K562 (cell line): ENCODE results near the gene COL26A1.

Experiments
- ADNP ChIP-seq: fragments of 200-800 bp; sonication (Bioruptor generic); IDR thresholded peaks from 2 replicates; pipeline ENCODE4 v1.6.1; 2016; ENCODE audit warnings: missing genetic modification characterization, missing compliant biosample characterization
- CC2D1A ChIP-seq: fragments of 450-650 bp; IDR thresholded peaks from 2 replicates; pipeline ENCODE4 v1.6.1; 2017; ENCODE audit warnings: mild to moderate bottlenecking
- EZH2 ChIP-seq: IDR thresholded peaks from 2 replicates; pipeline ENCODE4 v1.6.1; 2012; ENCODE audit warnings: low read depth, mild to moderate bottlenecking, inconsistent platforms, low read length, borderline replicate concordance
- KLF13 ChIP-seq: fragments of 450-650 bp; IDR thresholded peaks from 2 replicates; pipeline ENCODE4 v1.6.1; 2016; ENCODE audit warnings: missing genetic modification characterization, low read depth, mild to moderate bottlenecking, missing compliant biosample characterization, moderate library complexity, borderline replicate concordance
- PREB ChIP-seq: sonication (generic); formaldehyde crosslinking; IDR thresholded peaks from 2 replicates; pipeline ENCODE4 v1.8.1; 2023; ENCODE audit warnings: mild to moderate bottlenecking, missing genetic modification reagents
- RUNX1 ChIP-seq: sonication (generic); IDR thresholded peaks from 2 replicates; pipeline ENCODE4 v1.6.1; 2016; ENCODE audit warnings: antibody characterized with exemption, low read depth
- SPI1 ChIP-seq: IDR thresholded peaks from 2 replicates; pipeline ENCODE4 v1.6.1; 2011; ENCODE audit warnings: low read depth, low read length, control low read depth, borderline replicate concordance
- TAF1 ChIP-seq: IDR thresholded peaks from 2 replicates; pipeline ENCODE4 v1.6.1; 2011; ENCODE audit warnings: mild to moderate bottlenecking, low read length, moderate library complexity; ENCODE audit not compliant: insufficient read depth, control insufficient read depth, severe bottlenecking; ENCODE audit errors: extremely low read depth
- TCF7 ChIP-seq: sonication (generic); IDR thresholded peaks from 2 replicates; pipeline ENCODE4 v1.6.1; 2016; ENCODE audit warnings: antibody characterized with exemption, borderline replicate concordance
- ZNF778 ChIP-seq: fragments of 450-650 bp; formaldehyde crosslinking; IDR thresholded peaks from 2 replicates; pipeline ENCODE4 v1.4.0; 2020; ENCODE audit warnings: mild to moderate bottlenecking, moderate library complexity
- TF ChIP-seq, protein P1 (sequence below), 2 experiments: fragments of 450-650 bp; formaldehyde crosslinking in 1 of 2; IDR thresholded peaks; 2 replicates each; pipeline versions ENCODE4 v1.4.0 to v1.6.1; 2014 to 2020; ENCODE audit warnings: mild to moderate bottlenecking in 2 of 2, borderline replicate concordance in 1 of 2, low read depth in 1 of 2
- TF ChIP-seq, protein P2 (sequence below): fragments of 450-650 bp; formaldehyde crosslinking; IDR thresholded peaks from 2 replicates; pipeline ENCODE4 v1.4.0; 2022; ENCODE audit warnings: missing genetic modification characterization

- TF ChIP-seq ZNF778 (CRISPR knock-in tag) (no peak), CC2D1A (no peak), KLF13 (tag) (no peak), TAF1 (no peak), EZH2 (no peak), TCF7 (no peak), PREB (CRISPR knock-in tag) (no peak), ADNP (no peak), RUNX1 (no peak), SPI1 (no peak)
- TF ChIP-seq, protein P1, sequence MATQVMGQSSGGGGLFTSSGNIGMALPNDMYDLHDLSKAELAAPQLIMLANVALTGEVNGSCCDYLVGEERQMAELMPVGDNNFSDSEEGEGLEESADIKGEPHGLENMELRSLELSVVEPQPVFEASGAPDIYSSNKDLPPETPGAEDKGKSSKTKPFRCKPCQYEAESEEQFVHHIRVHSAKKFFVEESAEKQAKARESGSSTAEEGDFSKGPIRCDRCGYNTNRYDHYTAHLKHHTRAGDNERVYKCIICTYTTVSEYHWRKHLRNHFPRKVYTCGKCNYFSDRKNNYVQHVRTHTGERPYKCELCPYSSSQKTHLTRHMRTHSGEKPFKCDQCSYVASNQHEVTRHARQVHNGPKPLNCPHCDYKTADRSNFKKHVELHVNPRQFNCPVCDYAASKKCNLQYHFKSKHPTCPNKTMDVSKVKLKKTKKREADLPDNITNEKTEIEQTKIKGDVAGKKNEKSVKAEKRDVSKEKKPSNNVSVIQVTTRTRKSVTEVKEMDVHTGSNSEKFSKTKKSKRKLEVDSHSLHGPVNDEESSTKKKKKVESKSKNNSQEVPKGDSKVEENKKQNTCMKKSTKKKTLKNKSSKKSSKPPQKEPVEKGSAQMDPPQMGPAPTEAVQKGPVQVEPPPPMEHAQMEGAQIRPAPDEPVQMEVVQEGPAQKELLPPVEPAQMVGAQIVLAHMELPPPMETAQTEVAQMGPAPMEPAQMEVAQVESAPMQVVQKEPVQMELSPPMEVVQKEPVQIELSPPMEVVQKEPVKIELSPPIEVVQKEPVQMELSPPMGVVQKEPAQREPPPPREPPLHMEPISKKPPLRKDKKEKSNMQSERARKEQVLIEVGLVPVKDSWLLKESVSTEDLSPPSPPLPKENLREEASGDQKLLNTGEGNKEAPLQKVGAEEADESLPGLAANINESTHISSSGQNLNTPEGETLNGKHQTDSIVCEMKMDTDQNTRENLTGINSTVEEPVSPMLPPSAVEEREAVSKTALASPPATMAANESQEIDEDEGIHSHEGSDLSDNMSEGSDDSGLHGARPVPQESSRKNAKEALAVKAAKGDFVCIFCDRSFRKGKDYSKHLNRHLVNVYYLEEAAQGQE (IDR thresholded peaks at IDR 0.05; ENCODE audit: borderline replicate concordance) = no peak
- TF ChIP-seq, protein P1 (CRISPR knock-in tag; IDR thresholded peaks at IDR 0.05; ENCODE audit: low read depth) = no peak
- TF ChIP-seq, protein P2, sequence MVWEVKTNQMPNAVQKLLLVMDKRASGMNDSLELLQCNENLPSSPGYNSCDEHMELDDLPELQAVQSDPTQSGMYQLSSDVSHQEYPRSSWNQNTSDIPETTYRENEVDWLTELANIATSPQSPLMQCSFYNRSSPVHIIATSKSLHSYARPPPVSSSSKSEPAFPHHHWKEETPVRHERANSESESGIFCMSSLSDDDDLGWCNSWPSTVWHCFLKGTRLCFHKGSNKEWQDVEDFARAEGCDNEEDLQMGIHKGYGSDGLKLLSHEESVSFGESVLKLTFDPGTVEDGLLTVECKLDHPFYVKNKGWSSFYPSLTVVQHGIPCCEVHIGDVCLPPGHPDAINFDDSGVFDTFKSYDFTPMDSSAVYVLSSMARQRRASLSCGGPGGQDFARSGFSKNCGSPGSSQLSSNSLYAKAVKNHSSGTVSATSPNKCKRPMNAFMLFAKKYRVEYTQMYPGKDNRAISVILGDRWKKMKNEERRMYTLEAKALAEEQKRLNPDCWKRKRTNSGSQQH (CRISPR knock-in tag) = no peak
Observed at GRCh38 chr7:101563198-101563901, 200.7 kb downstream of the COL26A1 start.
